ENCODE results near the gene FAT3.

The FAT3 gene

GRCh38 chr11:92224407-92225124 lies at the start of gene FAT3:
Gene FAT3, plus strand, starts transcription at chr11:92224818. Its CDS starts 127,295 bp downstream, at chr11:92352113.
- no peak for DNase-seq (ENCODE audit: low read depth in 1 of 2, low spot score in 1 of 2)

GRCh38 chr11:92179017-92179670 lies 45.5 kb upstream of the FAT3 start:
- DNase-seq (ENCODE audit: low read depth in 1 of 2, low spot score in 1 of 2), result no peak

GRCh38 chr11:92180226-92180625 lies 44.4 kb upstream of the FAT3 start:
- DNase-seq (ENCODE audit: low read depth in 1 of 2, low spot score in 1 of 2), result no peak

- DNase-seq (ENCODE audit: low read depth in 1 of 2, low spot score in 1 of 2), result no peak
Observed at GRCh38 chr11:92180664-92181251, 43.9 kb upstream of the FAT3 start.

DNA sequence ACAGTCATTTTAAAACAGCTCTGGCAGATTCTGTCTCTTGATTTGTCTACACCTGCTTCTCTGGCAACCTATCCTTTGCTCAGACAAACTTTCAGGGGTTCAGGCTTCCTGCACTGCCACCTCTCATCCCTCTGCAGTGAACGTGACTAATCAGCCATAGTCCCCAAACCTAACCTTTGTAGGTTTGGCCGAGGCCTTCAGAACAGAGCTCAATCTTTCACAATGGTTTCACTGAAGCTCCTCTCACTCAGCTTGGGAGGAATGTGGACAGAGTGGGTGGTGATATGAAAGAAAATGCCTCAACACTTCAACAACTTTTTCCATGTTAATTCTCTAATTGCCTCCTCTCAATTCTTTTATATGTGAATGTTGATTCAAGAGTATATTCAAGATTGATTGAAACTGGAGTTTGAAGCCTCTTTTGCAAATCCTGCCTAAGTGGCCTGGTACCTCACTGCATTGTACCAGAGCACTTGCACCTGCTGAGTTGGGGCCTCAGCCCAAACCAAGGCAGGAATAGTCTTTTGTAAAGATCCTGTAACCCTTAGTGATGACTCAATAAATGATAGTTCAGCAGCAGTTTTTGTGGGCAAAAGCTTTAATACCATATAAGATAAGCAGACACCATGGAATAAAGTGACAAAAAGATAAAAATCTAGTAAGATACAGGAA lies 33.9 kb upstream of the FAT3 start:
- no peak for DNase-seq (ENCODE audit: low read depth in 1 of 2, low spot score in 1 of 2)

GRCh38 chr11:92192141-92192540 lies 32.5 kb upstream of the FAT3 start:
- no peak for DNase-seq (ENCODE audit: low read depth in 1 of 2, low spot score in 1 of 2)

- no peak for DNase-seq (ENCODE audit: low read depth in 1 of 2, low spot score in 1 of 2)
Observed at GRCh38 chr11:92198268-92198667, 26.4 kb upstream of the FAT3 start.

- DNase-seq (ENCODE audit: low read depth in 1 of 2, low spot score in 1 of 2), result no peak
Observed at GRCh38 chr11:92199991-92200390, 24.6 kb upstream of the FAT3 start.

- DNase-seq (ENCODE audit: low read depth in 1 of 2, low spot score in 1 of 2), result no peak
Observed at GRCh38 chr11:92204731-92205130, 19.9 kb upstream of the FAT3 start.

DNA sequence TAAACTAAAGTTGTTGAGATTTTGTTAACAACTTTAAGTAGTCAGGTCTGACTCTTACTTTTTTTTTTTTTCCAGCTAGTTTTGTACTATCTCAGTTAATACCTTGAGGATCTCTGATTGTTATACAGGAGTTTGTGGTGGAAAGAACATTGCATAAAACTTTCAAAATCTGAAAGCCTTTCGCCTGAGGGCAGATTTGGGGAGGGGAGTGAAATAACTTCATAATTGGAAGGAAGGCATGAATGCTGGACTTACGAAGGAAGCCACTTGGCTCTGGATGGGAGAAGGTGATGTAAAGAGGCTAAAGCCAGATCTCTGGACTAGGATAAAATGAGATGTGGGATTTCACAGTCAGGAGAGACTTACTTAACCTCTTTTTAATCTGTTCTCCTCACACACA lies 18.2 kb upstream of the FAT3 start:
- no peak for DNase-seq (ENCODE audit: low read depth in 1 of 2, low spot score in 1 of 2)

- no peak for DNase-seq (ENCODE audit: low read depth in 1 of 2, low spot score in 1 of 2)
Observed at GRCh38 chr11:92211576-92212167, 12.9 kb upstream of the FAT3 start.

DNA sequence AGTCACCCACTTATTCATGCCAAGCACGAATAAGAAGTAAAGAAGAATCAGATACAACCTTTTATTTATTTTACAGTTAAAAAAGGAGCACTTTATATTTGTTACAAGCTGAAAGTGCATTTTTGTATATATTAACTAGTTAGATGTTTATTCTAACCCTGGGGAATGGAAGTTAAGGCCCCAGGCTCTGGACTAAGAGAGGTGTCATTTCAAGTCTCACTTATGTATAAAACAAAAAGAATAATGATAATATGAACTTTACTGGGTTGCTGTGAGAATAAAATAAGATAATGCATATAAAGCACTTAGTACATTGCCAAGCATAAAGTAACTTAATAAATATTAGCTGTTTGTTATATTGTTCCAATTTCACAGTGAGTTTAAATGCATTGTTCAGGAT lies 12.1 kb upstream of the FAT3 start:
- DNase-seq (ENCODE audit: low read depth in 1 of 2, low spot score in 1 of 2), result no peak

DNA sequence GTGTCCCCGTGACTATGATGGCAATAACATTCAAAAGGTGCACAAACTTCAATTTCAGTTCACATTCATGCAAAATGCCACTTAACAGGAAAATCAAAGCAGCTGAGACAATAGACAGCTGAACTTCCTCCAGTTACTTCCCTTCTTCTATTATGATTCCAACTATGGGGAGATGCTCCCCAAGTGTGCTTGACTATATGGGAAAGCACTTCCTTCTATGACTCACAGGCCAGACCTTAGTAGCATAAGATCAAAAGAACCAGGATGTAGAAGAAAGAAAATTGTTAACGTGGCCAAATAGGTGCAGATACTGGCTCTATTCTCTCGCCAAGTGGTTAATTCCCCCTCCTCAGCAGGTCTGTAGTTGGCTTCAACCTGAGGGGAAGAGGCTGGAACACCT lies 7.8 kb upstream of the FAT3 start:
- DNase-seq (ENCODE audit: low read depth in 1 of 2, low spot score in 1 of 2), result no peak

DNA sequence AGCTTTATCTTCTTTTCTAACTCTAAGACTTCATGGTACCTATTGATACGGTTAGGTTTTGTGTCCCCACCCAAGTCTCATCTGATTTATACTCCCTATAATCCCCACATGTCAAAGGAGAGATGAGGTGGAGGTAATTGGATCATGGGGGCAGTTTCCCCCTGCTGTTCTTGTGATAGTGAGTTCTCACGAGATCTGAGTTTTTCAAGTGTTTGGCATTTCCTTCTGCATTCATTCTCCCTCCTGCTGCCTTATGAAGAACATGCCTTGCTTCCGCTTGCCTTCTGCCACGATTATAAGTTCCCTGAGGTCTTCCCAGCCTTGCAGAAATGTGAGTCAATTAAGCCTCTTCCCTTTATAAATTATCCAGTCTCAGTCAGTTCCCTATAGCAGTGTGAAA lies 5.1 kb upstream of the FAT3 start:
- no peak for DNase-seq (ENCODE audit: low read depth in 1 of 2, low spot score in 1 of 2)

DNA sequence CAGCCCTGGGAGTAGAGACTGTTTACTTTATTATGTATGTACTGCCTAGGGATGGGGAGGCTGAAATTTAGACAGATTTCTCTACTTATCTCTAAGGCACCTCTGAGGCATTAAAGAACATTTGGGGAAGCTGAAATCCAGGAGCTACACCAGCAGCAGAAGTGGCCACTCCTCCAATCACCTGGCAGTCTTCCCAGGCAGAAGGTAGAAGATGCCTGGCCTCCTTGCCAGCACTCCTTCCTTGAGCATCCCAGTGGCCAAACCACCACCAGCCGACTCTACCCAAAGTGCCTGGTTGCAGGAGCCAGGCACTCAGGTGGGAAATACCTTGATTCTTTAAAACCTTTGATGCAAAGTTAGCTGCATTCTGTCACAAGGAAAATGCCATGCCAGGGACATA lies 1.9 kb upstream of the FAT3 start:
- no peak for DNase-seq (ENCODE audit: low read depth in 1 of 2, low spot score in 1 of 2)

DNA sequence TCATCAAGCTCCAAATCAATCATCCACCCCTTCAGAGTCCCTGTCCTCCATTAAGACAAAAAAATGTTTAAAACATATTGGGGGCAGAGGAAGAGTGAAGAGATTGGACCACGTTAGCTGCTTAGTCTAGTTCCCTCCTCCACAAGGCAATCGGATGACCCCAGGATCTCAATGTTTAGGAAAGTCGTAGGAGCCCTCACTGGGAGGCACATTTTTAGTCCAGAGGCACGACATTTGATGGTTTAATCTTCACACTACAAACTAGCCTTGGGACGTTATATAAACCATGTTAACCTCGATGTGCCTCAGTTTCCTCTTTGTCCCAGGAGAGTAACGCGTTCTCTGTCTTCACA lies 588 bp upstream of the FAT3 start:
- DNase-seq (ENCODE audit: low read depth in 1 of 2, low spot score in 1 of 2), result no peak

- no peak for DNase-seq (ENCODE audit: low read depth in 1 of 2, low spot score in 1 of 2)
Observed at GRCh38 chr11:92225125-92225567, 528 bp downstream of the FAT3 start.

GRCh38 chr11:92225568-92226330 lies 1.1 kb downstream of the FAT3 start:
- DNase-seq (ENCODE audit: low read depth in 1 of 2, low spot score in 1 of 2), result no peak

GRCh38 chr11:92226331-92227229 lies 2.0 kb downstream of the FAT3 start:
- DNase-seq (ENCODE audit: low read depth in 1 of 2, low spot score in 1 of 2), result no peak

All from activated CD4-positive, alpha-beta T cell treated with anti-CD3 and anti-CD28 coated beads, Interleukin-2, amount 50 U/mL, for 24 hours (primary cell).